Occipital lobe (tissue), 2 donors: ENCODE data around the gene XXYLT1. TPM values are rescaled to one million over a fixed set of nuclear protein-coding genes. Genes with fewer than 3 reads are reported as not detected.
A peak's percentile ranks its signal among the peaks of the same experiment; 100 is the strongest.
"Not testable (repeated sequence)": the region's sequence is repeated elsewhere in the genome, so short reads cannot be mapped to it uniquely, and the experiment has no call there.

Experiments
- DNase-seq: peaks from one replicate; lab custom pipeline; 2025; lab: John Stamatoyannopoulos, UW
- total RNA-seq: library from RNA; depleted of rRNA; stranded (reverse); fragments of >200 nt; gene quantifications from one replicate; pipeline ENCODE4 v1.2.3, GENCODE V29; 2014

Gene XXYLT1, protein sequence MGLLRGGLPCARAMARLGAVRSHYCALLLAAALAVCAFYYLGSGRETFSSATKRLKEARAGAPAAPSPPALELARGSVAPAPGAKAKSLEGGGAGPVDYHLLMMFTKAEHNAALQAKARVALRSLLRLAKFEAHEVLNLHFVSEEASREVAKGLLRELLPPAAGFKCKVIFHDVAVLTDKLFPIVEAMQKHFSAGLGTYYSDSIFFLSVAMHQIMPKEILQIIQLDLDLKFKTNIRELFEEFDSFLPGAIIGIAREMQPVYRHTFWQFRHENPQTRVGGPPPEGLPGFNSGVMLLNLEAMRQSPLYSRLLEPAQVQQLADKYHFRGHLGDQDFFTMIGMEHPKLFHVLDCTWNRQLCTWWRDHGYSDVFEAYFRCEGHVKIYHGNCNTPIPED
- total RNA-seq: 24.2 TPM

DNA sequence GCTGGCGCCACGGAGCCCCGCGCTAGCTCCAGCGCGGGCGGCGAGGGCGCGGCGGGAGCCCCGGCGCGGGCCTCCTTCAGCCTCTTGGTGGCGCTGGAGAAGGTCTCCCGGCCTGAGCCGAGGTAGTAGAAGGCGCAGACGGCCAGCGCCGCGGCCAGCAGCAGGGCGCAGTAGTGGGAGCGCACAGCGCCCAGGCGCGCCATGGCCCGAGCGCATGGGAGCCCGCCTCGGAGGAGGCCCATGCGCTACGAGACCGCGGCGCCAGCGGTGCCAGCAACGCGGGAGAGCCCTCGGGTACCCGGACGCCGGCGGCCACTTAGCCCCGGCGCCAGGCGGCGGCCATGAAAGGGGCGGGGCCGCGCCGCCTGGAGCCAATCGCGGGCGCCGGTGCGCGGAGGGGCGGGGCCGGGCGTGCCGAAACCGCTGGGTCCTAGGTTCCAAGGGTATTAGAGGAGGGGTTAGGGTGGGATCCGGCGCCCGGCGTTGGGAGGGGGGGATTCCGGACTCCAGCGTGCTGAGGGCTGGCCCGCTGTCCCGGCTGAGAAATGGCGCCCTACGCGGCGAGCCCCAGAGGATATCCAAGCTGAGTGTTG lies at the start of gene XXYLT1:
Gene XXYLT1, minus strand, starts transcription at position 343 of the 593 bp plus-strand sequence. Its CDS starts 101 bp downstream, at position 242.
- DNase-seq: peak; percentile 88

DNA sequence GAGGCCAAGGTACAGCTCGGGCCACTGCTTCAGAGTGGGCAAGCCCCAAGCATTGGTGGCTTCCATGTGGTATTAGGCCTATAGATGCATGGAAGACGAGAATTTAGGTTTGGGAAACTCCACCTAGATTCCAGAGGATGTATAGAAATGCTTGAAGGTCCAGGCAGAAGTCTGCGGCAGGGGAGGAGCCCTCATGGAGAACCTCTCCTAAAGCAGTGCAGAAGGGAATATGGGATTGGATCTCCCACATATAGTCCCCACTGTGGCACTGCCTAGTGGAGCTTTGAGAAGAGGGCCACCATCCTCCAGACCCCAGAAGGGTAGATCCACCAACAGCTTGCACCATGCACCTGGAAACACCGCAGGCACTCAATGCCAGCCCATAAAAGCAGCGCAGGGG lies 48.1 kb upstream of the XXYLT1 start:
- no peak for DNase-seq

DNA sequence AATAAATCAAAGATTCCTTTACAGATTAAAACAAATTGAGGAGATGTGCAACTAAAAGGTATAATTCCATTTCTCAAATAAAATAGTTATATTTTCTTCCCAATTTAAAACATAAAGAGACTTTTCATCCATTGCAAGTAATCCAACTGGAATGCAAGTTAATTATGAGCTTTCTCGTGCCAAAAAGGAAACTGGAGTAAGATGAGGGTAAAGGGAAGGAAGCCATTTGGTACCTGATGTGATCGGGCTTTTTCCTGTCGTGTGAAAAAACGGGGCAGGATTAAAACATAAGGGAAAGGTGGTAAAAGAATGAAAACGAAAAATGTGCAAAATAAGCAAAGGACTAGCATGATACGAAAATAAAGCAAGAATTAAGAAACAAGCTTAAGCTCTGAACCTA lies 41.8 kb upstream of the XXYLT1 start:
- DNase-seq: no peak

DNA sequence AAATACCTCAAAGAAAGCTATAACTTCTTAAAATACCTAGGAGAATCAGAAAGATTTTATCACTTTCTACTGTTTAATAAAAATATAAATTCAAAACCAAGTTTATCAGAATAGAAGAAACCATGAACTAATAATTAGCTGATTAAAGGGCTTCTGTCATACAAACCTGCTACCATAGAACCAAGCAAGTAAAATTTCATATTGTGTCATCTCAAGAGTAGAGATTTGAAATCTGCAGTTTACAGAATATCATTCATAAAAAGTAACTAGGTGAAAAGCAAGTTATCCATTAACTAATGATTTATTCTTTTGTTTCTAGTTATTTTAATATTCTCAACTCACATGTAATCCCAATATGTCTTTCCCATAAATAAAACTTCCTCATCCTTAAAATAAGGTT lies 36.8 kb upstream of the XXYLT1 start:
- DNase-seq: no peak

DNA sequence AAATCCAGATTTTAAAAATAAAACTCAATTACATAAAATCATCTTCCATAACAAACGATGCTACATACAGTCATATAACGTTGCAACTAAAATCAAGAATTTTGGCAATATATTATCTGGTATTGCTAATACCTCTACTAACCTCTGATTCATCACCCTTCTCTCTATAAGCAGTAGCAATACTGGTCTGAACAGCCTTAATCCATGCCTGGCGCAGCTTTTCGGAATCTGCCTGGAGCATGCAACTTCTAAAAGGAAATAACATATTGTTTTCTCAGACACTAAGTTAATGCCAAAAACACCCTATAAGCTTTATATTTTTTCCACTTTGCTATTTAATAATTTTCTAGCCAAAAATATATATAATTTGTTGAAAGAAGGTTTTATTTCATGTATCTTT lies 35.4 kb upstream of the XXYLT1 start:
- DNase-seq: no peak

DNA sequence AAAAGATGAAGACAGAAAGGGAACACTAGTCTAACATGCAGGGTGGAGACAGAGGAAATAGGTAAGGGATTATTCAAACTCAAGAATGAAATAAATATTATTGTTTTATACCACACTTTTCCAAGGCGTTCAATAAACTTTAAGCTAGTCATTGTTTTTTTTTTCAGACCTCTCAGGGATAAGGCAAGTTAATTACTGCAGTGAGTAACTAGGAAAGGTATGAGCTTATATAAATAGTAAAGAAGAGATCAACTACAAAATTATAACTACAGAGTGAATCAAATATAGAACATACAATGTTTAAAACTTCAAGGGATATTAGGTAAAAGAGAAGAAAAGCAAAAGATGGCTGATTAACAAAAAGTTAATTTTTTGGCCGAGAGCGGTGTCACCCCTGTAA lies 31.5 kb upstream of the XXYLT1 start:
- DNase-seq: no peak

DNA sequence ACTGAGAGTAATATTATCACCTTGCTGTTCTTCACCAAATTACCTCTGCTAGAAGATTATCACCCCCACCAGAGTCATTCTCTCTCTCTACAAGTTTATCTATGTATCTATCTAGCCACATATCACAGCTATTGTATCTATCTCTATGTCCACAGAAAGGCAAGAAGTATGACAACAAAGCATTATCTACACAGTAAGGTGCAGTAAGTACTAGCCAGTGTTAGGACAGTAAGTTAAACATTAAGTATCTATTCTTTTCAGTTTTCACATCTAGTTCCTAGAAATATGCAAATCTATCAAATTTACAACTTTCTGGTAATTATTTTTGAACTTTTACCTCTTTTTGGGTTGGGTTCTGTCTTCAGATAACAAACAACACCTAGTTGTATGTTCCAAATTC lies 26.5 kb upstream of the XXYLT1 start:
- DNase-seq: no peak

DNA sequence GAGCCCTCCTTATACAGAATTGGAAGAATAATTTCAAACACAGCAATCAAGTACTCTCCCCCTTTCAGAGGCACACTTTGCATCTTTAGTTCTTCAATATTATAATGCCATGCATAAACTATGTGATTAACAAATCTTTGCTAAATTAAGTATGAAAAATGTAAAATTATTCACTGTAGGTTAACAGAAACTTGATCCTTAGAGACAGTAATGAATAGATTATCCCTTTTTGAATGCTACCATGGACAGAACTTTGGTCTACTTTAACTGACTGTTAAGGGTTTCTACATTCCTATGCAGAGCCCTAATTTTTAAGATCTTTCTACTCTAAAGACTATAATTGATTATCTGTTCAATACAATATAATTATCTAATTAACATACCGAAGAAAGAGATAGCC lies 25.7 kb upstream of the XXYLT1 start:
- DNase-seq: no peak

DNA sequence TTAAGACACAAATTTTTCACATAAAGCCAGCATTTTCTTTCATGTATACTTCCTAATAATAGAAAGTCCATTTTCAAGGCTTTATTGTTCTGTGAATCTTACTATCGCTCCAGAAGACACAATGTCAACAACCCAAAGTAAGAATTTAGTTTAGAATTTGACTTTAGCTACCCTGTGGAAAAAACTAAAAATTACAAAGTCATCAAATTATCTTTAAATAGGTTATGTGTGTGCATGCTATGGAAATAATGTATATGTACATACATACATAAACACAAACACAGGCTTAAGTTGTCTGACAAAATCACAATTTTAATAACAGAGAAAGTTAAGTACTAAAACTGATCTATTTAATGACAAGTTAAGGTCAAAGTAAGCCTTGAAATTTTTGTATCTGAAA lies 20.2 kb upstream of the XXYLT1 start:
- no peak for DNase-seq

DNA sequence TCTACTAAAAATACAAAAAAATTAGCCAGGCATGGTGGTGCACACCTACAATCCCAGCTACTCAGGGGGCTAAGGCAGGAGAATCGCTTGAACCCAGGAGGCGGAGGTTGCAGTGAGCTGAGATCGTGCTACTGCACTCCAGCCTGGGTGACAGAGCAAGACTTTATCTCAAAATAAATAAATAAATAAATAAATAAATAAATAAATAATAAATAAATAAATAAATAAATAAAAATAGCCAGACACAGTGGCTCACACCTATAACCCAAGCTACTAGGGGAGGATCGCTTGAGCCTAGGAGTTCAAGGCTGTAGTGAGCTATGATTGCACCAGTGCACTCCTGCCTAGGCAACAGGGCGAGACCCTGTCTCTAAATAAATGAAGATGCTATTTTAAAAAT lies 19.7 kb upstream of the XXYLT1 start:
- not testable (repeated sequence) for DNase-seq

DNA sequence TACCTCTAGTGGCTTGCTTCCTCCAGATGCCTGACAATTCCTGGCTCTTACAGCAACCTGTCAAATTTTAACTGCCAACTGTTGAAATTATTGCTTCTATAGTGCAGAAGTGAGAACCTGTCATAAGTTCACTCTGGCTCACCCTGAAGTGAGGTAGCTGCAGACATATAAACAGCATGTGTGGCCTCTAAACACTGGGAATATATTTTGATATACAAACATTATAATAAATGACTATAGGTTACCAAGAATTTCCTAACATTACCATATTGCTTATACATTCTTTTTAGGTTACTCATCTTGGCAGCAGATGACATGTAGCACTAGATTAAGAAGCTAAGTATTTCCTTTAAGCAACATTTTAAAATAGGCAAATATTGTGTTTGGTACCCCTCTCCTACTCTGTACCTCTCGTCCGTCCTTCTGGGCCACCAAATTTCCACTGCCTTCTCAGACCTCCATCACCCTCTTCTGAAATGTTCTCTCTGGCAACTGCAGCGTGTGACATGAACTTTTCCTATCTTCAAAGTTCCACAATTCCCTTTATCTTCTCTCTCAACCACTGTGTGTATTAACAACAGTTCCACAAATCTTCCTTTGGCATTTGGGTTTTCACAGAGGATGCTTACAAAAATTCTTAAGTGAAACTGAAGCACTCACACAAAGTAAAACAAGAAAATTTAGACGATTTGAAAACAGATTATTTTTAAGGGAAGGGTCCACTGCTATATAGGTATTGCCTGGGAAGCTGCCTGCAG lies 15.3 kb upstream of the XXYLT1 start:
- DNase-seq: no peak

DNA sequence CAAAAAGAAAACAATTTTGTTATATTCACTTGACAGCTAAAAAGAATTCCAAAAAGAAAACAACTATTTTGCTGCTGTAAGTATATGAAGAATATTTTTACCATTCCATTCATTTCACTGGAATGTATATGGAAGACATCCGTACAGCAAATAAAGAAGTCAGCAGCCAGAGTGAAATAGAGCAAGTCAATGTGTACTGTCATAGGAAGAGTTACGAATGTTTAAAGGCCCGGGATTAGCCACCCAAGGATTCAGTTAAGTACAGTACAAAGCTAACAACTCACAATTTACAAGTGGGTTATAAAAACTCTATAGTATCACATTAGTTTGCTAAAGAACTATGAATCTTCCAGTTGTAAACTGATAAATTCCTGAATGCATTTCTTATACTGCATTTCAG lies 14.4 kb upstream of the XXYLT1 start:
- DNase-seq: no peak

DNA sequence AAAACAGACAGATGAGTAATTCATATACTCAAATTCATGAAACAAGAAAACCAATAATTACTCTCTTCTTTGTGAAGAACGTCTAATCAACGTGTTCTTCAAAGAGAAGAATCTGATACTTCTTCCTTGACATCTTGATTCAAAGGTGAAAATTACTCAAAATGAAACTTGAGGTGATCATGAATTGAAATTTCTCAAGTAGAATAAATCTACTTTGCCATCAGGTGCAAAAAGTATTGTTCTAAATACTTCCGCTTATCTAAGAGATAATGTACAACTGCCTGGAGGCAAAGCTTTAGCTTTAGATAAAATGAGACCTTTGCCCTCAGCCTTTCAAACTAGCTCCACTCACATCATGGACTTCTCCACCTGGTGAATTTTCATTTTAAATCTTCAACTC lies 13.9 kb upstream of the XXYLT1 start:
- no peak for DNase-seq

DNA sequence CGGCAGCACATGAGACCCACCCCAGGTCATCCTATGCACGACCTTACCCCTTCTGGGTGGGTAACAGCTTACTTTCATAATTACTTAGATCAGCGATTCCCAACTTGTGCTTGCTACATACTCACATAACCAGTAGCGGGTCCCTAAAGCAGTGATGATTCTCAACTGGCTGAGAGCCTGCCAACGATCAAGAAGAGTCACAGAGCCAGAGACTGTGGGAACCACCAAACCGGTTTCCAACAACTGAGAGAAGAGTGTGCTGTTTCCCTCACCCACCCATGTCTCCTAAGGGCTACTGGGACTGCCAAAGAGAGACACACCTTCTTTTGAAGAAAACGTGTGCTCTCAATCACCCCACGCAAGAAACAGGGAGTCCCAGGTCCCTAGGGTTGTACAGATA lies 12.0 kb upstream of the XXYLT1 start:
- no peak for DNase-seq

DNA sequence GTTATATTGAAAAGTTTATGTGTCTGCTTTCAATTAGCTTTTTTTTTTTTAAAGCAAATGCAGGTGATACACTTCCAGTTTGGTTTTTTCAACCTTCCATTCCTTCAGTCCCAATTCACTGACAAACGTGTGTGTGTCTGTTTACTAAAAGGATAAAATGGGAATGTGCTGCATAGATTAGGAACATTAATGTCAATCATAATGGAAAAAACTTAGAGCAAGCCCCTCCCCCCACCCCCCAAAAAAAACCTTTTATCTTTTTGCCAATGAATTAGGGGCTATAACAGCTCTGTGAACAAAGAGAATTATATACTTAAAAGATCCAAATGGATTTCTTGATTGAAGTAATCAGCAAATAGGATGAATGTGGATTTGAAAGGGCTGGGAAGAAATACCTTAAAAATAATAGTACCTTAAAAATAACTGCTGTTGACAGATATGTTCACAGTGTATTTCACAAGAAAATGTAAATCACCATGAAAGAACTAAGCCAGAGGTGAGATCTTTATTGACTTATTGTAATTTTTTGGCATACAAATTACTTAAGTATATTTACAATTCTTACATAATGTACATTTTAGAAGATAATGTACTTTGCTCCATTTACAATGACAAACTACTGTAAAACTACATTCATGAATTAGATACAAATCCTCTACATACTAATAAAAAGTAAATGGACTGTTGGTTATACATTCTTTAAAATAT lies 3.5 kb upstream of the XXYLT1 start:
- no peak for DNase-seq

DNA sequence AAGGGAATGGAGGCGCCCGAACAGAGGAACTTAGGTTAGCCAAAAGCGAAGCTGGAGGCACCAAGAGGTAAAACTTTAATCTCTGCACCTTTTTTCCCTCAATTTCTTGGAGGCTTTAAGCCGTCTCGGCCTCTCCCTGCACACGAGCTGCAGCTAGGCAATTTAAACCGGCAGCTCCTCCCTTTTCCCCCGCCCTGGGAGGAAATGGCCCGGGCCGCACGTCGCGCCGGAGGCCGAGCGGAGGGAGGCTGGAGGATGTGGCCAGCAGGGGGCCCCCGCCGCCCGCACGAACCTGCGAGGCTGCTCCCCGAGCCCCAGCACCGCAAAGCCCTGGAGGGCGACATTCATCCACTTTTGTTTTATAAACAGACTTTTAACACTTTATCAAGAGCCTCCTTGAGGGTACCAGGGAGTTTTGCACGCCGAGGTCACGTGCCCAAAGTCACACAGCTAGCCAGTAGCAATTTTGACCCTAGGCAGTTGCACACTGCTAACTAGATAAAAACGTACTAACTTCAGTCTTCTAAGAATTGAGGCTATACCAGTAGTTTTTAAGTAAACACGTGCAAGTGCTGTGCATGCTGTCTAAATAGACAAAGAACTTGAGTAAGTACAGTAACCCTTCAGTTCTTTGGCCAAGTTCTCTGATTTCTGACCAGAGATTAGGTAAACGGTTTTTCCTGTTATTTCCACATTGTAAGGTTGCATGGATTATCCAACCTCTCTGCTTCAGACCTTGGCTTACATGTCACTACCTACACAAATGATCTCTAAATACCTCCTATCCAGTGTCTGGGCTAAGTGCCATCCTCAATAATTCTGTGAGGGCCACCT lies 668 bp upstream of the XXYLT1 start:
- DNase-seq: peak; percentile 82

DNA sequence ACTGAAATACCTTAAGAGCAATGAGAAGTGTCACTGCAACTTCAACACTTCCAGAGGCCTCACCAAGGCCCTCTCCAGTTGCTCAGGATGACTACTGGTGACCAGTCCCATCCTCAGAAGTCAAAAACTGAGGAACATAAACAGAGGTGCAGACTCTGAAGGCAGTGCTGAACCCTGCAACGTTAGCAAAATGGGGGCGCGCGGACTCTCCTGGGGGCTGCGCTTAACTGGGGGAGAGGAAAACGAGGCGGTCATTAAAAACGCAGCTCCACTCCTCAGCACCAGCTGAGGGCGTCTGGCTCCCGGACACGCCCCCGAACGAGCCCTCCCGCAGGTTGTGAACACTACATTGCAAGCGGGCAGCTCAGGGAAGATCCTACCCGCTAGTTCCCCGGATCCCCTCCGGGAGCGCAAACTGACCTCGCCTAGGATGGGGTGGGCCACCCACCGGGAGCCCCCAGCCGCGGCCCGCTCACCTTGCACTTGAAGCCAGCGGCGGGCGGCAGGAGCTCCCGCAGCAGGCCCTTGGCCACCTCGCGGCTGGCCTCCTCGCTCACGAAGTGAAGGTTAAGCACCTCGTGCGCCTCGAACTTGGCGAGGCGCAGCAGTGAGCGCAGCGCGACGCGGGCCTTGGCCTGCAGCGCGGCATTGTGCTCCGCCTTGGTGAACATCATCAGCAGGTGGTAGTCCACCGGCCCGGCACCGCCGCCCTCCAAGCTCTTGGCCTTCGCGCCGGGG lies 711 bp downstream of the XXYLT1 start:
- no peak for DNase-seq

DNA sequence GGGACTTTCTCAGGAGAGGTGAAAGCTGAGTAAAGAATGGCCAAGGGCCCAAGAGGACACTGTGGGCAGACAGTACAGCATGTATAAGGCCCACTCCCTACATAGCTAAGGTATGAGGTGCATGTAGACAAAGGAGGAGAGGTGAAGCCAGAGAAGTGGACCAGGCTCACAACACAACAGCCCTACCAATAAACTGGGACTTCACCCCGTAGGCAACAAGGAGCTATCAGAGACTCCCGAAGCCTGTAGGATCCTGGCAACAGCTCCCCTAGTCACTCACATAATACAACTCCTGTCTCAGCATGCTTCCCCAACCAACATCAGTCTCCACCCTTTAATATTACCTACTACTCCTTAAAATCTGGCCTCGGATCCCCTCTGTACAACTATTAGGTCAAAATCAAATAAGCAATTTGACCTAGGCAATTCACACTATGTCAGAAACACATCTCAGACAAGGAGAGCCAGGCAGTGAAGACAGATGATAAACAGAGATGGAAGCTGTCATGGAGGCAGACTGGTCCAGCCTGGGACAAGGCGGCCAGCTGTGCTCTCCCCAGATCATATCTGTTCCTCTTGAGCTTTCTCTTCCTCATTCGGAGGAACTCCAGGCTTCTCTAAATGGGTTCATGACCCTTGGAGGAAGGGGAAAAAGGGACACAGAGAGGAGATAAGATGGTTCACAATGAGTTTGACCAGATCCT lies 1.4 kb downstream of the XXYLT1 start:
- no peak for DNase-seq

DNA sequence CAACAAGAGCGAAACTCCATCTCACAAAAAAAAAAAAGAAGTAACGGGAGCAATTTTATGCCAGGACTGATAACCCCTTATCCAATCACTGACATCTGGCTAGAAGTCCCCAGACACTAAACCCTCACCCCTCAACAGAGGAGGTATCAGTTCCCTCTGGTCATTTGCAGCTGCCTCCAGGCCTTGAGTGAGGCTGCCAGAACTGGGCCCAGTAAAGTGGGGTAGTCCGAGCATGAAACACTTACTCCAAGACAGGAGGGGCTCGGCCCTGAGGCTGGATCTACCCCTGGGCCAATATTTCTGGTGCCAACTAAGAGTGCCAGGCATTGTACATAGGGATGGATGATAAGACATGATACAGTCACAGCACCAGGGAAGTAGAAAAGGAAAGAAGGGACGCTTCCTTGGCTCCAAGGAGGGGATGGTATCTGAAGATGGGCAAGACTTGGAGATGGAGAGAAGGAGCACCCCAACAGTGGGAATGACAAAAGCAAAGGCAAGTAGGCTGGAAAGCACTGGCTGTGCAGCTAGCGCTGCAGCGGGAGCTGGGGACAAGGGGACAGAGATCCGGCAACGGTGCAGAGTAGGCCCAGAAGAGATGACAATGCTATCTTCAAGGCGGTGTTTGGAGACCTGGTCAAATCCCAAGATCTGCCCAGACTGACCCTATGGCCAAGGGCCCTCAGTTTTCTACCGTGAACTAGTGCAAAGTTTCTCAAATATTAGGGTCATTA lies 2.2 kb downstream of the XXYLT1 start:
- DNase-seq: no peak
